NCI-H1092 (cell line): ENCODE measurements around the gene NISCH.

ENCODE experiments used
- DNase-seq: peaks from one replicate; lab custom pipeline; 2025; lab: John Stamatoyannopoulos, UW

NISCH gene

GRCh38 chr3:52490939-52491526 lies 35.6 kb downstream of the NISCH start:
- DNase-seq = no peak

DNA sequence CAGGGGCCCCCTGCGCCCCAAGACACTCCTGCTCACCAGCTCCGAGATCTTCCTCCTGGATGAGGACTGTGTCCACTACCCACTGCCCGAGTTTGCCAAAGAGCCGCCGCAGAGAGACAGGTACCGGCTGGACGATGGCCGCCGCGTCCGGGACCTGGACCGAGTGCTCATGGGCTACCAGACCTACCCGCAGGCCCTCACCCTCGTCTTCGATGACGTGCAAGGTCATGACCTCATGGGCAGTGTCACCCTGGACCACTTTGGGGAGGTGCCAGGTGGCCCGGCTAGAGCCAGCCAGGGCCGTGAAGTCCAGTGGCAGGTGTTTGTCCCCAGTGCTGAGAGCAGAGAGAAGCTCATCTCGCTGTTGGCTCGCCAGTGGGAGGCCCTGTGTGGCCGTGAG lies 36.7 kb downstream of the NISCH start:
- no peak for DNase-seq

DNA sequence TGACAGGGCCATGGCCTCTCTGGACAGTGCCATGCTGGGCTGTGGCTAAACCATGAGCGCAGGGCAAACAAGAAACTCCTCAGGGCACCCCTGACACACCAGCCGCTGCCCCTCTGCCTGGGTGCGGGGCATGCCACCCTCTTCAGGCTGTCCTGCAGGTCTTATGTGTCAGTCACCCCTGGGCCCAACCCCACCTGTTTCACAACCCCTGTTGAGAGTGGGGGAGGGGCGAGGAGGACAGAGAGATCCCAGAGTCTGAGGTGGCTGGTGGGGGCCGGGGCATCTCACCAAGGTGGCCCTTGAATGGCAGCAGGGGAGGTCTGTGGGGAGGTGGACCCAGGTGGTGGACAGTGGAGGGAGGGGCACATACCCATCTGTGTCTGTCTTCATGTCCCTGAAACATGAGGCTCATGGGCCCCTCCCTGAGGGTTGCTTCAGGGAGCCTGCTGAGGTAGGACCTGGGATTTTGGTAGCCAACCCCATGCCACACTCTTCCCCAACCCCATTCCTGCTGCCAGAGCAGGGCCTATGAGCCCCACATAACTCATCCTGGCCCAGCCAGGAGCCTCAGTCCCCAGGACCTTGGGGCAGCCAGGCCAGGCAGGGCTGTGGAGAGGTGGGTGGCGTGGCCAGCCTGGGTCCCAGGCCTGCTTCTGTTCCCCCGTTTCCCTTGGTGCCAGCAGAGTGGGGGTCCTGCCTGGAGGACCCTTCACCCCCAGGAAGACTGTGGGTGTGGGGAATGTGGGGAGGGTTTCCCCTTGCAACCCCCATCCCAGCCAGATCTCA lies 38.0 kb downstream of the NISCH start:
- DNase-seq = no peak

GRCh38 chr3:52494445-52494844 lies 39.0 kb downstream of the NISCH start:
- DNase-seq = no peak

- DNase-seq = no peak
These were observed 39.6 kb downstream of the NISCH start, which contains the start of gene STAB1 for GRCh38 chr3:52494886-52495495. TSS of gene STAB1 (plus strand) at chr3:52495338. CDS start at chr3:52495414, 76 bp downstream.

DNA sequence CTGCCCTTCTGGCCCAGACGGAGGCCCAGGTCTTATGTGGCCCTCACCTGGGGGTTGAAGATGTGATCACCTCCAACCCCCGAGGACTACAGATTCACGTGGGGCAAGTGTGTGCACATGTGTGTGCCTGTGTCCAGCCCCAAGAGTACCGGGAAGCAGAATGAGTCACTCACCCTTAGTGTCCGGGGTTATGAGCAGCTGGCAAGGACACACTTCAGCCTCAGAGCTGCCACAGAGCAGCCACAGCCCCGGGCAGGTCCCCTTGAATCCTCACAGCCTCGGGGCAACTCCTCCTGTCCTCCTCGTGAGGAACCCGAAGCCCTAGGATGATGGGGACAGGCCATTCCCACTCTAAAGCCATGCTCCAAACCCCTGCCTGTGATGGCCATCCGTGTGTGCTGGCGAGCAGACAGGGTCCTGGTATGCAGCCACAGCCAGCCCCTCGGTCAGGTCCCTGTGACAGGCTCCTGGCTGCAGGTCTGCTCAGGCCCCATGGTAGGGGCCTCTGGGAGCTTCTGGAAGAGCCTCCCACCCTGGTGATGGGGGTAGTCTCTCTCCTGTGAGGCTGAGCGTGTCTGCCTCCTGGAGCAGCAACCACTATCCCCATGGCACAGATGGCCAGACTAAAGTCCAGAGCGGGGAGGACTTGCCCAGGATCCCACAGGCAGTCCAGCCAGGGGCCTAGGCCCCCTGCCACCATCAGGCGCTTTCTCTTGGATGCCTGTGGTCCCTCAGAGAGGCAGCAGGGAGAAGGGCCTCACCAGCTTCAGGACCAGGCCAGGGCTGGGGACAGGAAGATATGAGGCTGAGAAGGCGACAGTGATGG lies 40.6 kb downstream of the NISCH start:
- no peak for DNase-seq

- no peak for DNase-seq
These were observed 43.0 kb downstream of the NISCH start for GRCh38 chr3:52498137-52499054.

DNA sequence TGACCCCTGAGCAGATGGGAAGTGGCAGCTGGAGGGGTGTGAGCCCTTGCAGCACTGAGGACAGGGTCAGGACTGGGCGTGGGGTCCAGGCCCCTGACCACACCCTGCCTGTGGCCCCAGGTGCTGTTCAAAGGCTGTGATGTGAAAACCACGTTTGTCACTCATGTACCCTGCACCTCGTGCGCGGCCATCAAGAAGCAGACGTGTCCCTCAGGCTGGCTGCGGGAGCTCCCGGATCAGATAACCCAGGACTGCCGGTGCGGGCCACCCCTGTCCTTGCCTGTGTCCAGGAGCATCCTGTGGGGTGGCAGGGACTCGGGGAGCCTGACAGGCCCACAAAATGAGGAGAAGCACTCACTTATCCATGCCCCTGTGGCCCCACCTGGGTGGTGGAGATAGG lies 45.6 kb downstream of the NISCH start:
- DNase-seq = no peak

GRCh38 chr3:52502001-52502400 lies 46.6 kb downstream of the NISCH start:
- DNase-seq = no peak

GRCh38 chr3:52502808-52503350 lies 47.5 kb downstream of the NISCH start:
- no peak for DNase-seq

DNA sequence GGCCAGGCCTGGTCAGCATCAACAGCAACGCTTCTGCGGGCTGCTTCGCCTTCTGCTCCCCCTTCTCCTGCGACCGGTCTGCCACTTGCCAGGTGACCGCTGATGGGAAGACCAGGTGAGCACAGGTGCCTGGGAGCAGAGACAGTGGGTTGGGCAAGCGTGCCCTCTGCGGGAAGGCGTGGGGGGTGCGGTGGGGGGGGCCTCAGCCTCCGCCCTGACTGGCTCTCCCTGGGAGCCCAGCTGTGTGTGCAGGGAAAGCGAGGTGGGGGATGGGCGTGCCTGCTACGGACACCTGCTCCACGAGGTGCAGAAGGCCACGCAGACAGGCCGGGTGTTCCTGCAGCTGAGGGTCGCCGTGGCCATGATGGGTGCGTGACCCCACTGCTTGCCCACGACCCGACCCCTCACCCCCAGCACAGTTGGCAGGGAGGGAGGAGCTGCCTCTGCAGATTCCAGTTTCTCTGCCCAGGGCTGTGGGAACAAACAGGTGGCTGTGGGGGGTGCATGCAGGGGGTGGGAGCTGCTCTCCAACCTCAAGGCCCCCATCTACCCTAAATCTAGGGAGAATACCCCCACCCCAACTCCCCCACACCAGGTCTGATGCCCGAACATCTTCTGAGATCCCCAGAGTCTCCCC lies 48.5 kb downstream of the NISCH start:
- DNase-seq = no peak

GRCh38 chr3:52504977-52505376 lies 49.6 kb downstream of the NISCH start:
- DNase-seq = no peak

DNA sequence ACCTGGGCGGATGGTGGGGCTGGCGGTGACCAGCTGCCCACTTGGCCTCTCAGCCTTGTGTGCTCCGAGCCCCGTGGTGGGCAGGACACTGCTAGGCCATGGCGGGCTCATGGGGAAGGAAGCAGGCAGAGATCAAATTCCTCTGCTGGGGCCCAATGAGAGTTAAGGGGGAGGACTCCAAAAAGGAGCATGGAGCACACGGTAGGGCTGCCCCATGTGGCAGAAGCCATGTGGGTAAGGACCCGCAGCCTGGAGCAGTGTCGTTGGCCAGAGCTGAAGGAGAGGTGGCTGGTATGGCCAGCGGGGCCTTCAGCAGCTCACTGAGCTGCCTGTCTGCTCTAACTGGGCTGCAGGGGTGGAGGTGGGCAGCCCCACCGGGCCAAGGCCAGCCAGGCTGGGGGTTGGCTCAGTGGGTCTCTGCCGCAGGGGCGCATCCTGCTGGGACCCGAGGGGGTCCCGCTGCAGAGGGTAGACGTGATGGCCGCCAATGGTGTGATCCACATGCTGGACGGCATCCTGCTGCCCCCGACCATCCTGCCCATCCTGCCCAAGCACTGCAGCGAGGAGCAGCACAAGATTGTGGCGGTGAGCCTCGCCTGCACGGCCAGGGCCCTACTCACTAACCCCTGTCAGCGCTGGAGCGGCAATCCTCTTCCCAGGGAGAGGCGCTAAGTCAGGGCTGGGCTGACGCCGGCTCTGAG lies 51.0 kb downstream of the NISCH start:
- DNase-seq = no peak

- DNase-seq = no peak
These were observed 52.0 kb downstream of the NISCH start for GRCh38 chr3:52507359-52507758.

GRCh38 chr3:52509753-52510328 lies 54.4 kb downstream of the NISCH start:
- no peak for DNase-seq

GRCh38 chr3:52511509-52511908 lies 56.1 kb downstream of the NISCH start:
- no peak for DNase-seq

- no peak for DNase-seq
These were observed 56.7 kb downstream of the NISCH start for GRCh38 chr3:52512105-52512504.

DNA sequence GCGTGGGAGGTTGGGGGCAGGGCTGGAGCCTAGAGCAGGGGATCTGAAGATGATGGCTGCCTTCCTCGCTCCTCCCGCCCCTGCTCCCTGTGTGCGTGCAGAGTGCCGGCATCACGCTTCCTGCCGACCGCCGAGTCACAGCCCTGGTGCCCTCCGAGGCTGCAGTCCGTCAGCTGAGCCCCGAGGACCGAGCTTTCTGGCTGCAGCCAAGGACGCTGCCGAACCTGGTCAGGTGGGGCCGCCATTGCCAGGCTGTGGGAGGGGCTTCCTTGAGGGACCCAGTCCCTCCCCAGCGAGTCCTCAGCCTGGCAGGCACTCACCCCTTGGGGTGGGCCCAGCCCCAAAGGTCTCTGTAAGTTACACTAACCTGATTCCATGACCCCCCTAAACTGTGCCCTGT lies 57.3 kb downstream of the NISCH start:
- no peak for DNase-seq

DNA sequence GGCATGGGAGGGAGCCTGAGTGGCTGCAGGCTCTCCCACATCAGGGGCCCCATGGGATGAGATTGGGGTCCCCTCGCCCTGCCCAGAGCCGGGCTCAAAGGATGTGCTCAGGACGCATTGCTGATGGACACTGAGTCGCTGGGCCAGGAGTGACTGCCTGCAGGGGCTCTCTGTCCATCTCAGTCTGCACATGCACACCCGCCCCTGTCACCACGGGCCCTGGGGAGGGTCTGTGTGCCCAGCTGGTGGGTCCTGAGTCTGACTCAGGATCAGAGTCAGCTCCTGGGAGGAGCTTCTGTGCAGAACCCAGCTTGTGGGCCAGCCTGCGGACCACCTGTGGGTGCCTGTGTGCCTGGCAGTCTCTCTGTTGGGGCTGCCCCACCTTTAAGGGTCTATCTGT lies 57.9 kb downstream of the NISCH start:
- no peak for DNase-seq

- DNase-seq = no peak
These were observed 59.2 kb downstream of the NISCH start for GRCh38 chr3:52514576-52514975.
